Stimulated activated CD4-positive, alpha-beta T cell treated with anti-CD3 and anti-CD28 coated beads, Interleukin-2, amount 100 ng/mL, for 48 hours (primary cell): ENCODE results near the gene TBK1.
"Not testable (repeated sequence)": the region's sequence is repeated elsewhere in the genome, so short reads cannot be mapped to it uniquely, and the experiment has no call there.

ENCODE experiments used
- DNase-seq, 2 donors: peaks; one replicate each; pipeline ENCODE4 v3.0.0-alpha.2; 2020

TBK1 gene

GRCh38 chr12:64497484-64497883 is 45.6 kb downstream of the TBK1 start:
- no peak for DNase-seq

- no peak for DNase-seq
Observed at GRCh38 chr12:64497903-64498302, 46.0 kb downstream of the TBK1 start.

GRCh38 chr12:64500394-64500793 is 48.5 kb downstream of the TBK1 start:
- no peak for DNase-seq

- no peak for DNase-seq
Observed at GRCh38 chr12:64501486-64501885, 49.6 kb downstream of the TBK1 start.

GRCh38 chr12:64506955-64507354 is 55.0 kb downstream of the TBK1 start:
- no peak for DNase-seq

GRCh38 chr12:64510667-64511066 is 58.7 kb downstream of the TBK1 start:
- no peak for DNase-seq

- no peak for DNase-seq
Observed at GRCh38 chr12:64518396-64518795, 66.5 kb downstream of the TBK1 start.

GRCh38 chr12:64521833-64522232 is 69.9 kb downstream of the TBK1 start:
- no peak for DNase-seq

- DNase-seq: no peak
Observed at GRCh38 chr12:64522316-64522715, 70.4 kb downstream of the TBK1 start.

- no peak for DNase-seq
Observed at GRCh38 chr12:64522807-64523206, 70.9 kb downstream of the TBK1 start.

GRCh38 chr12:64523565-64524444 is 71.9 kb downstream of the TBK1 start:
- not testable (repeated sequence) for DNase-seq

GRCh38 chr12:64525461-64526160 is 73.7 kb downstream of the TBK1 start:
- DNase-seq: no peak

- no peak for DNase-seq
Observed at GRCh38 chr12:64526859-64527258, 74.9 kb downstream of the TBK1 start.

GRCh38 chr12:64528616-64529015 is 76.7 kb downstream of the TBK1 start:
- DNase-seq: no peak

- no peak for DNase-seq
Observed at GRCh38 chr12:64530566-64530965, 78.6 kb downstream of the TBK1 start.

- DNase-seq: no peak
Observed at GRCh38 chr12:64531665-64532334, 79.9 kb downstream of the TBK1 start.

- DNase-seq: no peak
Observed at GRCh38 chr12:64532734-64533351, 80.9 kb downstream of the TBK1 start.

GRCh38 chr12:64534672-64535199 is 82.8 kb downstream of the TBK1 start:
- DNase-seq: no peak

- DNase-seq: no peak
Observed at GRCh38 chr12:64538121-64538520, 86.2 kb downstream of the TBK1 start.

- DNase-seq: not testable (repeated sequence)
Observed at GRCh38 chr12:64542409-64543047, 90.6 kb downstream of the TBK1 start.

GRCh38 chr12:64544371-64545080 is 92.6 kb downstream of the TBK1 start:
- DNase-seq: no peak

GRCh38 chr12:64545081-64545382 is 93.1 kb downstream of the TBK1 start:
- no peak for DNase-seq
